Lower leg skin (tissue), 3 donors: Measurements from ENCODE around the gene CDH13.

ENCODE experiments used
- POLR2A ChIP-seq, 2 donors: fragments of 450-650 bp; IDR thresholded peaks; one replicate each; pipeline ENCODE4 v1.6.1; 2016 to 2017; ENCODE audit warnings: antibody characterized with exemption in 2 of 2, mild to moderate bottlenecking in 1 of 2, moderate library complexity in 1 of 2
- TF ChIP-seq, protein P1 (sequence below), 3 donors: fragments of 450-650 bp; IDR thresholded peaks; one replicate each; pipeline ENCODE4 v1.5.1; 2016; ENCODE audit warnings: antibody characterized with exemption in 3 of 3, mild to moderate bottlenecking in 3 of 3, moderate library complexity in 2 of 3

DNA sequence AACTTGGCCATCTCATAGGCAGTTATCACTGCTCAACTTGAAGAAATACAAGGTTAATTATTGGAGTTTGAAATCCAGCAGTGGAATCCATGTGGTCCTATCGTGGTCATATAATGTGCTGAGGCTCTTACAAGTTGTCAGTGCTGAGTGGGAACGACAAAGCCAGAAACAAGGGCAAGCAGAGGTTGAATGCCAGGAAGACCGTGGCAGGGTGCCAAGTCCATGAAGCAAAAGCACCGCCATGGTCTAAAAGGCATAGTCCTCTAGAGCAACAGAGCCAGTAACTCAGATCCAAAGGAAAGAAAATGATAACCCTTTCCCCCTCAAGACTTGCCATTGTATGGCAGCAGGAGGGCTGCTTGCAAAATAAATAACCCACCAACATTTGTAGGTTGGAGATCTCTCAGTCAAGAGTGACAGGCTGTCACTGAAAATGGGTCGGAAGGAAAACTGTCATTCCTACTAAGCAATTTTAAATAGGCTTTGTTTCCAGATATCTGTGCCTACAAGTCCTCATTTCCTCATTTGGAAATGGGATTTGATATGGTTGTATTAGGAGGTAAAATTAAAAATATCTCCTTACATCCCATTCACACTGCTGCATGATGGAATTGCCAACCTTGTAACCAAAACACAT lies 1144.7 kb downstream of the CDH13 start:
- no peak for TF ChIP-seq POLR2A (IDR thresholded peaks at IDR 0.05)
- TF ChIP-seq, protein P1, sequence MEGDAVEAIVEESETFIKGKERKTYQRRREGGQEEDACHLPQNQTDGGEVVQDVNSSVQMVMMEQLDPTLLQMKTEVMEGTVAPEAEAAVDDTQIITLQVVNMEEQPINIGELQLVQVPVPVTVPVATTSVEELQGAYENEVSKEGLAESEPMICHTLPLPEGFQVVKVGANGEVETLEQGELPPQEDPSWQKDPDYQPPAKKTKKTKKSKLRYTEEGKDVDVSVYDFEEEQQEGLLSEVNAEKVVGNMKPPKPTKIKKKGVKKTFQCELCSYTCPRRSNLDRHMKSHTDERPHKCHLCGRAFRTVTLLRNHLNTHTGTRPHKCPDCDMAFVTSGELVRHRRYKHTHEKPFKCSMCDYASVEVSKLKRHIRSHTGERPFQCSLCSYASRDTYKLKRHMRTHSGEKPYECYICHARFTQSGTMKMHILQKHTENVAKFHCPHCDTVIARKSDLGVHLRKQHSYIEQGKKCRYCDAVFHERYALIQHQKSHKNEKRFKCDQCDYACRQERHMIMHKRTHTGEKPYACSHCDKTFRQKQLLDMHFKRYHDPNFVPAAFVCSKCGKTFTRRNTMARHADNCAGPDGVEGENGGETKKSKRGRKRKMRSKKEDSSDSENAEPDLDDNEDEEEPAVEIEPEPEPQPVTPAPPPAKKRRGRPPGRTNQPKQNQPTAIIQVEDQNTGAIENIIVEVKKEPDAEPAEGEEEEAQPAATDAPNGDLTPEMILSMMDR (IDR thresholded peaks at IDR 0.05), result no peak
